ENCODE results near the gene CSNK1A1L.

The CSNK1A1L gene

GRCh38 chr13:37107456-37107855 is 2.0 kb upstream of the CSNK1A1L start:
- DNase-seq (ENCODE audit: low read depth in 3 of 3), result no peak

GRCh38 chr13:37106642-37107041 is 1.2 kb upstream of the CSNK1A1L start:
- DNase-seq (ENCODE audit: low read depth in 3 of 3), result no peak

- no peak for DNase-seq (ENCODE audit: low read depth in 3 of 3)
These were observed 2.6 kb downstream of the CSNK1A1L start for GRCh38 chr13:37102896-37103295.

- no peak for DNase-seq (ENCODE audit: low read depth in 3 of 3)
These were observed 4.3 kb downstream of the CSNK1A1L start for GRCh38 chr13:37101201-37101600.

- DNase-seq (ENCODE audit: low read depth in 3 of 3), result no peak
These were observed 4.7 kb downstream of the CSNK1A1L start for GRCh38 chr13:37100731-37101130.

- DNase-seq (ENCODE audit: low read depth in 3 of 3), result no peak
These were observed 8.4 kb downstream of the CSNK1A1L start for GRCh38 chr13:37097076-37097475.

GRCh38 chr13:37094840-37095239 is 10.6 kb downstream of the CSNK1A1L start:
- DNase-seq (ENCODE audit: low read depth in 3 of 3), result no peak

GRCh38 chr13:37094099-37094498 is 11.4 kb downstream of the CSNK1A1L start:
- no peak for DNase-seq (ENCODE audit: low read depth in 3 of 3)

- DNase-seq (ENCODE audit: low read depth in 3 of 3), result no peak
These were observed 13.6 kb downstream of the CSNK1A1L start for GRCh38 chr13:37091835-37092234.

GRCh38 chr13:37090912-37091311 is 14.6 kb downstream of the CSNK1A1L start:
- DNase-seq (ENCODE audit: low read depth in 3 of 3), result no peak

- no peak for DNase-seq (ENCODE audit: low read depth in 3 of 3)
These were observed 16.0 kb downstream of the CSNK1A1L start for GRCh38 chr13:37089495-37089894.

- no peak for DNase-seq (ENCODE audit: low read depth in 3 of 3)
These were observed 18.0 kb downstream of the CSNK1A1L start for GRCh38 chr13:37087486-37087885.

- no peak for DNase-seq (ENCODE audit: low read depth in 3 of 3)
These were observed 19.9 kb downstream of the CSNK1A1L start for GRCh38 chr13:37085606-37086005.

- no peak for DNase-seq (ENCODE audit: low read depth in 3 of 3)
These were observed 28.6 kb downstream of the CSNK1A1L start for GRCh38 chr13:37076818-37077217.

GRCh38 chr13:37075164-37075563 is 30.3 kb downstream of the CSNK1A1L start:
- no peak for DNase-seq (ENCODE audit: low read depth in 3 of 3)

GRCh38 chr13:37074703-37075102 is 30.8 kb downstream of the CSNK1A1L start:
- no peak for DNase-seq (ENCODE audit: low read depth in 3 of 3)

GRCh38 chr13:37072024-37072423 is 33.4 kb downstream of the CSNK1A1L start:
- DNase-seq (ENCODE audit: low read depth in 3 of 3), result no peak

- DNase-seq (ENCODE audit: low read depth in 3 of 3), result no peak
These were observed 34.5 kb downstream of the CSNK1A1L start for GRCh38 chr13:37070956-37071355.

- no peak for DNase-seq (ENCODE audit: low read depth in 3 of 3)
These were observed 35.2 kb downstream of the CSNK1A1L start for GRCh38 chr13:37070145-37070695.

- no peak for DNase-seq (ENCODE audit: low read depth in 3 of 3)
These were observed 35.8 kb downstream of the CSNK1A1L start for GRCh38 chr13:37069597-37070103.

GRCh38 chr13:37068962-37069361 is 36.5 kb downstream of the CSNK1A1L start:
- DNase-seq (ENCODE audit: low read depth in 3 of 3), result no peak

- DNase-seq (ENCODE audit: low read depth in 3 of 3), result no peak
These were observed 37.6 kb downstream of the CSNK1A1L start for GRCh38 chr13:37067874-37068273.

- no peak for DNase-seq (ENCODE audit: low read depth in 3 of 3)
These were observed 39.5 kb downstream of the CSNK1A1L start for GRCh38 chr13:37065890-37066526.

- DNase-seq (ENCODE audit: low read depth in 3 of 3), result no peak
These were observed 45.6 kb downstream of the CSNK1A1L start for GRCh38 chr13:37059848-37060192.
